ENCODE measurements around the gene OAS2.

Gene OAS2

GRCh38 chr12:113060336-113060960, 82.1 kb downstream of the OAS2 start:
- no peak for DNase-seq

- DNase-seq = no peak
Measured at GRCh38 chr12:113061061-113061694, 82.9 kb downstream of the OAS2 start.

Data from MV-4-11 (cell line).